Lung (tissue), 12 donors: ENCODE results near the gene HNRNPR. TPM values are rescaled to one million over a fixed set of nuclear protein-coding genes. Genes with fewer than 3 reads are reported as not detected.

ENCODE experiments used
- ATAC-seq: fragments of 200-7000 bp; cut with Tn5 transposase; one replicate; pipeline ENCODE4 v1.9.1; 2020; ENCODE audit warnings: moderate number of reproducible peaks; ENCODE audit not compliant: insufficient read depth, low FRiP score
- DNase-seq, 3 donors: peaks; one replicate each; pipeline ENCODE4 v3.0.0-alpha.2; 2013 to 2017
- H3K27ac ChIP-seq, 2 donors: one replicate each; pipeline ENCODE4 v1.5.1; 2013; ENCODE audit warnings: mild to moderate bottlenecking in 2 of 2, moderate library complexity in 2 of 2, control low read depth in 1 of 2, inconsistent platforms in 1 of 2, low read depth in 1 of 2, low read length in 1 of 2
- H3K27me3 ChIP-seq, 3 donors: one replicate each; pipeline ENCODE4 v1.5.1; 2013; ENCODE audit warnings: low read length in 2 of 3; ENCODE audit not compliant: control insufficient read depth in 3 of 3, insufficient read depth in 3 of 3
- H3K36me3 ChIP-seq, 4 donors: one replicate each; pipeline ENCODE4 v1.5.1; 2013; ENCODE audit warnings: low read length in 4 of 4, mild to moderate bottlenecking in 1 of 4, moderate library complexity in 1 of 4; ENCODE audit not compliant: control insufficient read depth in 4 of 4, insufficient read depth in 4 of 4
- H3K4me1 ChIP-seq, 5 donors: one replicate each; pipeline ENCODE4 v1.5.1; 2013; ENCODE audit warnings: low read length in 5 of 5, mild to moderate bottlenecking in 2 of 5, moderate library complexity in 1 of 5; ENCODE audit not compliant: control insufficient read depth in 5 of 5, insufficient read depth in 5 of 5
- H3K4me3 ChIP-seq: one replicate; pipeline ENCODE4 v1.5.1; 2013; ENCODE audit warnings: mild to moderate bottlenecking, control low read depth, moderate library complexity
- H3K9ac ChIP-seq, 2 donors: one replicate each; pipeline ENCODE4 v1.5.1; 2013; ENCODE audit warnings: low read length in 2 of 2, control low read depth in 1 of 2; ENCODE audit not compliant: insufficient read depth in 1 of 2
- H3K9me3 ChIP-seq, 4 donors: one replicate each; pipeline ENCODE4 v1.5.1; 2013; ENCODE audit warnings: low read length in 3 of 4, mild to moderate bottlenecking in 1 of 4, moderate library complexity in 1 of 4; ENCODE audit not compliant: control insufficient read depth in 4 of 4, insufficient read depth in 3 of 4
- WGBS, 2 donors: extraction: QIAGEN DNeasy Blood & Tissue Kit; methylation state at CpG; one replicate each; pipeline ENCODE4 v1.1.7; 2013; 5-methylcytosine and 5-hydroxymethylcytosine counted together
- polyA plus RNA-seq, 2 donors: library from polyadenylated mRNA; stranded (reverse); fragments of 200-250 nt; gene quantifications; one replicate each; pipeline ENCODE4 v1.2.1, GENCODE V29; 2013
- total RNA-seq, 2 donors: library from RNA; depleted of rRNA in 1 of 2; stranded (reverse); fragments of >200 nt in 1 of 2; gene quantifications; one replicate each; pipeline ENCODE4 v1.2.1, GENCODE V29; 2014 to 2021
- TF ChIP-seq, protein P1 (sequence below): IDR thresholded peaks from 2 replicates; pipeline ENCODE4 v1.5.1; 2012; ENCODE audit warnings: mild to moderate bottlenecking; ENCODE audit errors: control extremely low read depth, extremely low read depth
- donor health status: control.
- donor health status: control.
- donor health status: Bipolar disorder and iron deficiency.
- donor health status: healthy.
- donor health status: DM: yes; HTN: yes; CAD: no.

The HNRNPR gene
- total and polyA plus RNA-seq, 4 donors: 54.2 to 147 (median 94.9) TPM

DNA sequence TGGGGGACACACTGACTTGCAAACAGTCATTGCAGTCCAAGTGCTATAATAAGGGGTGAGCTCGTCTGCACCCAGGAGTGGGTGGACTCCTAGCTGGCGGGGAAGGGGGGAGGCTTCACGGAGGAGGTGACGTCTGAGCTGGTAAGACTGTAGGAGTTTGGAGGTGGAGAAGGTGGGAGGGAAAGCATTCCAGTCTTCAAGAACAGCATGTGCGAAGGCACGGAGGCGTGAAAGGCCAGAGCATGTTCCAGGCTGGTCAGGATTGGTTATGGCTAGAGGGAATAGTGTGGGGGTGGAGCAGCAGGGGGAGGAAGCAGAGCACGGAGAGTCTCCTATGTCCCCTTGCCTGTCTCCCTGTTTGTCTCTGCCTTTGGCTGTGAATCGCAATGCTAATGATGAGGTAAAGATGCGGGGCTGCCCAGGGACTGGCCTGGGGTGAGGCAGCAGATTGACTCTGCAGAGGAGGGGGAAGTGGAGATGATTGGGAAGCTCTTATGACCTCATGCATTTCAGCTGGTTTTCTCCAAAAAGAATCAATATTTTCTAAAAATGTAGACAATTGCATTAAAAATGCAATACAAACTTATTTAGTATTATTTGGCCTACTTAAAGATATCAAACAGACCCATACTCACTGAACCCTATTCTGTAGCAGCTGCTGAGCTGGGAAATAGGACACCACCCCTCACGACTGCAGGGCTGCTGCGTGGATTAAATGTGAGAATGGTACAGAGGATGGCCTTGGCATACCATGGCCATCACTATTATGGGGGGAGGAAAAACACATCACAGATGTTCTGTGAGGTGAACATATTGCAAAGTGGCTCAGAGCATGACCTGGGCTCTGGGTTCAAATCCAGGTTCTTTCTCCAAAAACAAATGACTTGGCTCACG is 28.1 kb upstream of the HNRNPR start:
- 82 to 85% methylated on average over 13 of the region's 13 CpGs for WGBS, 2 donors
- no peak for ATAC-seq

DNA sequence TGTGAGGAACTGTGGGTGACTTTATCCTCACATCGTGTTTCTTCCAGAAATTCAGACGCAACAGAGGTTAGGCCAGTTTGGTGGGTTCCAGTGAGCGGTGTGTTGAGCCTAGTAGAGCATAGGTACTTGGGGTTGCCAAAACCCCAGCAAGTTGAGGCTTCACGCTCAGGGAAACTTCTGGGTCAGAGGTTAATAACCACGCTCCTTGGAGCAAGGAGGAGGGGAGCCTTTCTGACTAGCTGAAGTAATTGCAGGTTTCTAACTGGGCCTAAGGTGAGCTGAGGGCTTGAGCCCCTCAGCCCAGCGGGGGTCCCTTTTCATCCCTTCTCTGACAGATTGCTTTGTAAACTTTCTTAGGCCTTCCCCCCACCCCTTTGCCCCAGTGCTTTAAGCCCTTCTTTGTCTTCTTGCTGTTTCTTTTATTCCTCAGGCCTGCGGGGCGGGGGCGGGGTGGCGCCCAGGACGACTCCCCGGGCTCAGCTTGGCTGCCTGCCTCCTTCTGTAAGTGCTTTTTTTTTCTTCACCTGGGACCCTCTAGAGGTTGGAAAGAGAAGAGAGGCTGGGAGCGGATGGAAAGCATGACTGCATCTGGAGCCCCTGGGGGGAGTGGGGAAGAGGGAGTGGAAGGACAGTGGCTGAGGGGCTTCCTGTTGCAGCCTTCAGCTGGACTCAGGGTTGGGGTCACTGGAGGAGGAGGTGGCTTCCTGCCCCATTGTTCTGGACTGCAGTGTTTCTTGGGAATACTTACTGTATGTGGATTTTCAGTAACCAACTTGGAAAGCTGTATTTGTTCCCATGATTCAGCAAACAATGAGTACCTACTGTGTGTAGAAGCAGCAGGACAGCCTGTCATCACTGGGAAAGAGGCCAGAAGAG is 26.9 kb upstream of the HNRNPR start:
- peaks cover 0 to 28% (median 8%) of the 10 kb centered on the region in 4 donors for H3K36me3 ChIP-seq
- peak overlapping the region; percentile 55 to 94 for H3K27ac ChIP-seq
- no peaks in the 10 kb centered on the region for H3K27me3 ChIP-seq
- TF ChIP-seq, protein P1, sequence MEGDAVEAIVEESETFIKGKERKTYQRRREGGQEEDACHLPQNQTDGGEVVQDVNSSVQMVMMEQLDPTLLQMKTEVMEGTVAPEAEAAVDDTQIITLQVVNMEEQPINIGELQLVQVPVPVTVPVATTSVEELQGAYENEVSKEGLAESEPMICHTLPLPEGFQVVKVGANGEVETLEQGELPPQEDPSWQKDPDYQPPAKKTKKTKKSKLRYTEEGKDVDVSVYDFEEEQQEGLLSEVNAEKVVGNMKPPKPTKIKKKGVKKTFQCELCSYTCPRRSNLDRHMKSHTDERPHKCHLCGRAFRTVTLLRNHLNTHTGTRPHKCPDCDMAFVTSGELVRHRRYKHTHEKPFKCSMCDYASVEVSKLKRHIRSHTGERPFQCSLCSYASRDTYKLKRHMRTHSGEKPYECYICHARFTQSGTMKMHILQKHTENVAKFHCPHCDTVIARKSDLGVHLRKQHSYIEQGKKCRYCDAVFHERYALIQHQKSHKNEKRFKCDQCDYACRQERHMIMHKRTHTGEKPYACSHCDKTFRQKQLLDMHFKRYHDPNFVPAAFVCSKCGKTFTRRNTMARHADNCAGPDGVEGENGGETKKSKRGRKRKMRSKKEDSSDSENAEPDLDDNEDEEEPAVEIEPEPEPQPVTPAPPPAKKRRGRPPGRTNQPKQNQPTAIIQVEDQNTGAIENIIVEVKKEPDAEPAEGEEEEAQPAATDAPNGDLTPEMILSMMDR: no peak
- DNase-seq (peak; percentile 48 to 76 (median 65)), ATAC-seq (no peak)
- H3K4me3 ChIP-seq: no peak overlapping the region
- H3K4me1 ChIP-seq: peaks cover 12 to 28% (median 17%) of the 10 kb centered on the region in 5 donors
- H3K9me3 ChIP-seq: peaks cover 0 to 6% (median 0%) of the 10 kb centered on the region in 4 donors
- WGBS, 2 donors: 45 to 57% methylated on average over 13 of the region's 13 CpGs
- peak overlapping the region in 1 of 2 donors; percentile 98 for H3K9ac ChIP-seq

More for the DNA sequence above, 28.1 kb upstream of the HNRNPR start:
- Histone ChIP-seq H3K9ac (no peak overlapping the region), H3K27ac (no peak overlapping the region), H3K9me3 (no peaks in the 10 kb centered on the region), H3K4me3 (no peak overlapping the region), H3K27me3 (no peaks in the 10 kb centered on the region), H3K4me1 (peaks cover 12 to 28% (median 17%) of the 10 kb centered on the region in 5 donors), H3K36me3 (peaks cover 0 to 17% (median 1%) of the 10 kb centered on the region in 4 donors)
- TF ChIP-seq, protein P1: no peak
- DNase-seq: no peak

DNA sequence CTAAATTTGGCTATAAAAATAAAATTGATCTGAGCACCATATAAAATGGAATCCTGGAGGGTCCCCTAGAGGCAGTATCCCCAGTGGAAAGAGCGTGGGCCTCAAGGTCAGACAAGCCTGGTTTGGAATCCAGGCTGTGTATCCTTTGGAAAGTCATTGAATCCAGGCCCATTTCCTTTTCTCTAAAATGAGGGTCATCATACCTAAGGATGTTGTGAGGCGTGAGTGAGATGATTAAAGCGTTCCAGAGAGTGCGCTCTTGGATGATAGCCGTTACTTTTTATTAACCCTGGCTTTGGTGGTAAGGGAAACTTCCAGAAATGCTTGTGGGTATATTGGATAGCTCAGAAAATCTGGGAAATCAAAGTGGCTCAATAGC is 26.2 kb upstream of the HNRNPR start:
- 64 to 75% methylated on average over 5 of the region's 5 CpGs for WGBS, 2 donors
- H3K4me1 ChIP-seq: peaks cover 12 to 28% (median 17%) of the 10 kb centered on the region in 5 donors

More for the DNA sequence above, 26.2 kb upstream of the HNRNPR start:
- H3K36me3 ChIP-seq: peaks cover 0 to 28% (median 9%) of the 10 kb centered on the region in 4 donors
- peaks cover 0 to 6% (median 0%) of the 10 kb centered on the region in 4 donors for H3K9me3 ChIP-seq
- no peak for ATAC-seq
- no peak overlapping the region for H3K4me3 ChIP-seq
- peak overlapping the region; percentile 55 to 94 for H3K27ac ChIP-seq
- peak in 1 of 3 donors; percentile 46 for DNase-seq
- no peaks in the 10 kb centered on the region for H3K27me3 ChIP-seq
- H3K9ac ChIP-seq: peak overlapping the region; percentile 70 to 98
- TF ChIP-seq, protein P1: no peak
